H9 (cell line): ENCODE data around the gene ANK3. TPM values are rescaled to one million over a fixed set of nuclear protein-coding genes. Genes with fewer than 3 reads are reported as not detected.

Experiments used
- DNase-seq: peaks from one replicate; pipeline ENCODE4 v3.0.0-alpha.2; 2017
- H2AFZ ChIP-seq: one replicate; pipeline ENCODE4 v1.6.1; 2013; ENCODE audit warnings: mild to moderate bottlenecking, low read length, control low read depth, moderate library complexity
- H2AK5ac ChIP-seq: 2 replicates; pipeline ENCODE4 v1.6.1; 2013; ENCODE audit warnings: low read length, control low read depth, mixed read lengths; ENCODE audit not compliant: insufficient read length
- H2BK120ac ChIP-seq: one replicate; pipeline ENCODE4 v1.6.1; 2013; ENCODE audit warnings: low read depth, mild to moderate bottlenecking, low read length, control low read depth, inconsistent platforms; ENCODE audit not compliant: poor library complexity, severe bottlenecking
- H2BK12ac ChIP-seq: 2 replicates; pipeline ENCODE4 v1.6.1; 2013; ENCODE audit warnings: low read length, control low read depth, mixed read lengths, low read depth; ENCODE audit not compliant: insufficient read length
- H2BK15ac ChIP-seq: 2 replicates; pipeline ENCODE4 v1.6.1; 2013; ENCODE audit warnings: low read depth, low read length, control low read depth
- H2BK20ac ChIP-seq: one replicate; pipeline ENCODE4 v1.6.1; 2013; ENCODE audit warnings: low read depth, mild to moderate bottlenecking, low read length, control low read depth, inconsistent platforms; ENCODE audit not compliant: poor library complexity, severe bottlenecking
- H2BK5ac ChIP-seq: 2 replicates; pipeline ENCODE4 v1.6.1; 2013; ENCODE audit warnings: low read length, control low read depth, mixed read lengths; ENCODE audit not compliant: insufficient read length
- H3K14ac ChIP-seq: 2 replicates; pipeline ENCODE4 v1.6.1; 2013; ENCODE audit warnings: low read length, control low read depth; ENCODE audit not compliant: insufficient read depth
- H3K18ac ChIP-seq: 2 replicates; pipeline ENCODE4 v1.6.1; 2013; ENCODE audit warnings: low read depth, mild to moderate bottlenecking, mixed read lengths, low read length, control low read depth; ENCODE audit not compliant: insufficient read length
- H3K23ac ChIP-seq: 2 replicates; pipeline ENCODE4 v1.6.1; 2013; ENCODE audit warnings: low read length, control low read depth, mixed read lengths, low read depth; ENCODE audit not compliant: insufficient read length
- H3K23me2 ChIP-seq: 2 replicates; pipeline ENCODE4 v1.6.1; 2013; ENCODE audit warnings: low read depth, mild to moderate bottlenecking, mixed read lengths, low read length, control low read depth; ENCODE audit not compliant: insufficient read length, poor library complexity, severe bottlenecking
- H3K27ac ChIP-seq: 2 replicates; pipeline ENCODE4 v1.5.1; 2013; ENCODE audit warnings: low read length, control low read depth, mixed read lengths, low read depth; ENCODE audit not compliant: insufficient read length
- H3K27me3 ChIP-seq: 2 replicates; pipeline ENCODE4 v1.6.1; 2013; ENCODE audit warnings: low read length, control low read depth, inconsistent platforms; ENCODE audit not compliant: insufficient read depth
- H3K4ac ChIP-seq: 2 replicates; pipeline ENCODE4 v1.6.1; 2013; ENCODE audit warnings: low read depth, mild to moderate bottlenecking, control low read depth, inconsistent platforms, low read length, moderate library complexity
- H3K4me1 ChIP-seq: 2 replicates; pipeline ENCODE4 v1.6.1; 2013; ENCODE audit warnings: low read length, control low read depth, inconsistent platforms; ENCODE audit not compliant: insufficient read depth
- H3K4me2 ChIP-seq: 2 replicates; pipeline ENCODE4 v1.6.1; 2013; ENCODE audit warnings: low read length, control low read depth, mixed read lengths; ENCODE audit not compliant: insufficient read length, insufficient read depth
- H3K56ac ChIP-seq: 2 replicates; pipeline ENCODE4 v1.6.1; 2013; ENCODE audit warnings: low read depth, mild to moderate bottlenecking, mixed read lengths, low read length, control low read depth; ENCODE audit not compliant: insufficient read length
- H3K79me1 ChIP-seq: 2 replicates; pipeline ENCODE4 v1.6.1; 2013; ENCODE audit warnings: low read depth, mild to moderate bottlenecking, moderate library complexity, low read length, control low read depth, inconsistent platforms; ENCODE audit not compliant: insufficient read depth, poor library complexity, severe bottlenecking
- H3K79me2 ChIP-seq: 2 replicates; pipeline ENCODE4 v1.6.1; 2013; ENCODE audit warnings: low read length, control low read depth, inconsistent platforms; ENCODE audit not compliant: insufficient read depth
- H3K9ac ChIP-seq: 2 replicates; pipeline ENCODE4 v1.6.1; 2013; ENCODE audit warnings: low read length, control low read depth, mixed read lengths; ENCODE audit not compliant: insufficient read length; ENCODE audit errors: extremely low read depth
- H3K9me3 ChIP-seq: one replicate; pipeline ENCODE4 v1.6.1; 2013; ENCODE audit warnings: low read depth, low read length, inconsistent platforms; ENCODE audit not compliant: control insufficient read depth
- H3T11ph ChIP-seq: one replicate; pipeline ENCODE4 v1.6.1; 2013; ENCODE audit warnings: mild to moderate bottlenecking, low read length, control low read depth, inconsistent platforms
- H4K20me1 ChIP-seq: one replicate; pipeline ENCODE4 v1.6.1; 2013; ENCODE audit not compliant: control insufficient read depth, insufficient read length, insufficient read depth
- H4K5ac ChIP-seq: 2 replicates; pipeline ENCODE4 v1.6.1; 2013; ENCODE audit warnings: low read depth, mild to moderate bottlenecking, mixed read lengths, low read length, control low read depth; ENCODE audit not compliant: insufficient read length
- H4K8ac ChIP-seq: replicated peaks from 2 replicates; pipeline ENCODE4 v1.6.1; 2013; ENCODE audit warnings: low read length, control low read depth, mixed read lengths, low read depth; ENCODE audit not compliant: insufficient read length
- H4K91ac ChIP-seq: 2 replicates; pipeline ENCODE4 v1.6.1; 2013; ENCODE audit warnings: low read depth, mild to moderate bottlenecking, moderate library complexity, mixed read lengths, low read length, control low read depth; ENCODE audit not compliant: insufficient read length
- H3K27ac Mint-ChIP-seq, 3 experiments: 2 replicates in 2 of 3; 3 replicates in 1 of 3; pipeline ENCODE4 v1.8.0; 2020 to 2021; ENCODE audit warnings: mixed read lengths in 3 of 3, mild to moderate bottlenecking in 1 of 3, moderate library complexity in 1 of 3
- H3K27me3 Mint-ChIP-seq: 2 replicates; pipeline ENCODE4 v1.8.0; 2021; ENCODE audit warnings: low read depth, mild to moderate bottlenecking, moderate library complexity, mixed read lengths
- H3K36me3 Mint-ChIP-seq, 3 experiments: 2 replicates in 2 of 3; 3 replicates in 1 of 3; pipeline ENCODE4 v1.8.0; 2020 to 2021; ENCODE audit warnings: low read depth in 3 of 3, mixed read lengths in 3 of 3; ENCODE audit not compliant: insufficient read depth in 1 of 3
- H3K4me1 Mint-ChIP-seq, 2 experiments: 2 replicates each; pipeline ENCODE4 v1.8.0; 2020; ENCODE audit warnings: mixed read lengths in 2 of 2
- H3K4me3 Mint-ChIP-seq, 2 experiments: 2 replicates in 1 of 2; 3 replicates in 1 of 2; pipeline ENCODE4 v1.8.0; 2020 to 2021; ENCODE audit warnings: mild to moderate bottlenecking in 2 of 2, mixed read lengths in 2 of 2, moderate library complexity in 1 of 2
- H3K9me3 Mint-ChIP-seq, 2 experiments: 2 replicates in 1 of 2; 3 replicates in 1 of 2; pipeline ENCODE4 v1.8.0; 2020; ENCODE audit warnings: mild to moderate bottlenecking in 2 of 2, mixed read lengths in 2 of 2, moderate library complexity in 1 of 2
- CTCF ChIP-seq: fragments of 200-600 bp; sonication (generic); conservative IDR thresholded peaks from 3 replicates; pipeline ENCODE4 v1.8.0; 2021; ENCODE audit warnings: antibody characterized with exemption, mild to moderate bottlenecking
- WGBS: extraction: QIAGEN DNeasy Blood & Tissue Kit; methylation state at CpG from one replicate; pipeline ENCODE4 v1.1.7; 2013; ENCODE audit warnings: missing lambda C conversion rate, low lambda C conversion rate, mixed read lengths; ENCODE audit not compliant: insufficient read length; ENCODE audit errors: extremely low coverage; 5-methylcytosine and 5-hydroxymethylcytosine counted together
- total RNA-seq: library from RNA; stranded (reverse); gene quantifications from 2 replicates; pipeline ENCODE4 v1.2.1, GENCODE V29; 2021

The ANK3 gene
- total RNA-seq, 1 experiment from 2014 or later: 59.6 TPM

- no peaks in the 10 kb centered on the region for H3K23me2 ChIP-seq
- H3K56ac ChIP-seq: no peak overlapping the region
- no peak overlapping the region for H2BK120ac ChIP-seq
- H2BK5ac ChIP-seq: no peak overlapping the region
- H4K5ac ChIP-seq: no peak overlapping the region
- Mint-ChIP-seq H3K4me1 (peaks cover 8 to 12% of the 10 kb centered on the region in 2 experiments; a peak in 3 of 4 replicates), H3K27me3 (no peaks in the 10 kb centered on the region), H3K4me3 (no peak overlapping the region), H3K36me3 (no peaks in the 10 kb centered on the region), H3K9me3 (no peaks in the 10 kb centered on the region), H3K27ac (no peak overlapping the region)
- H3K18ac ChIP-seq: no peak overlapping the region
- no peak overlapping the region for H2BK20ac ChIP-seq
- no peak overlapping the region for H2BK12ac ChIP-seq
- H3K23ac ChIP-seq: no peak overlapping the region
- no peaks in the 10 kb centered on the region for H3K9me3 ChIP-seq
- H2AK5ac ChIP-seq: no peak overlapping the region
- no peak overlapping the region for H3K9ac ChIP-seq
- no peak overlapping the region for H2AFZ ChIP-seq
- no peaks in the 10 kb centered on the region for H3K79me2 ChIP-seq
- H3K4ac ChIP-seq: no peak overlapping the region
- H3T11ph ChIP-seq: no peak overlapping the region
- H4K91ac ChIP-seq: no peak overlapping the region
- no peak overlapping the region for H2BK15ac ChIP-seq
- no peaks in the 10 kb centered on the region; the same call in 1 of the 2 replicates for H3K4me1 ChIP-seq
- no peak overlapping the region for H3K14ac ChIP-seq
- H3K27ac ChIP-seq: no peak overlapping the region
- no peak for TF ChIP-seq CTCF
- H3K4me2 ChIP-seq: no peak overlapping the region
- WGBS: no CpG with 5 or more reads among the region's 4 CpGs
- H3K79me1 ChIP-seq: no peaks in the 10 kb centered on the region
- H3K27me3 ChIP-seq: no peaks in the 10 kb centered on the region
- H4K20me1 ChIP-seq: no peaks in the 10 kb centered on the region
- no peak overlapping the region for H4K8ac ChIP-seq
- DNase-seq: no peak
Measured at GRCh38 chr10:60167050-60167449, 222.6 kb downstream of the ANK3 start.
